B cell (primary cell): Measurements from ENCODE around the gene MFSD6. TPM values are rescaled to one million over a fixed set of nuclear protein-coding genes. Genes with fewer than 3 reads are reported as not detected.

ENCODE experiments used
- ATAC-seq: fragments of 200-7000 bp; cut with Tn5 transposase; one replicate; pipeline ENCODE4 v1.10.0; 2021; ENCODE audit warnings: low read depth, mild to moderate bottlenecking, moderate number of reproducible peaks, moderate library complexity
- CTCF ChIA-PET: fragments of 350-600 bp; sonication (Branson Sonifier 250); formaldehyde crosslinking; loops from one replicate; lab custom pipeline; 2021; ENCODE audit warnings: antibody characterized with exemption, inconsistent platforms; lab: Charles Lee
- POLR2A ChIA-PET: fragments of 350-600 bp; sonication (Branson Sonifier 250); formaldehyde crosslinking; loops from one replicate; lab custom pipeline; 2021; ENCODE audit warnings: antibody characterized with exemption; lab: Charles Lee
- DNase-seq: peaks from one replicate; pipeline ENCODE4 v3.0.0; 2013
- H2AFZ ChIP-seq: 2 replicates; pipeline ENCODE4 v1.6.1; 2012; ENCODE audit warnings: mild to moderate bottlenecking, low read depth, low read length; ENCODE audit not compliant: insufficient read depth, poor library complexity, severe bottlenecking
- H3K27ac ChIP-seq, 2 donors: 1 replicate in 1 of 2; 2 replicates in 1 of 2; pipeline ENCODE4 v1.5.1; 2012 to 2013; ENCODE audit warnings: low read length in 2 of 2, mild to moderate bottlenecking in 2 of 2, moderate library complexity in 1 of 2
- H3K27me3 ChIP-seq, 4 experiments: fragments of 200-600 bp in 1 of 4; sonication (generic) in 1 of 4; replicated peaks in 1 of 4; 1 replicate in 2 of 4; 2 replicates in 2 of 4; pipeline versions ENCODE4 v1.6.1 to v1.7.0; 2013 to 2016; ENCODE audit warnings: low read length in 3 of 4, mild to moderate bottlenecking in 2 of 4, mixed read lengths in 1 of 4, moderate library complexity in 1 of 4; ENCODE audit not compliant: insufficient read depth in 4 of 4, control insufficient read depth in 3 of 4; ENCODE audit errors: control extremely low read depth in 1 of 4
- H3K36me3 ChIP-seq, 2 experiments: replicated peaks in 1 of 2; 1 replicate in 1 of 2; 2 replicates in 1 of 2; pipeline versions ENCODE4 v1.6.1 to v1.7.1; 2013; ENCODE audit warnings: low read length in 1 of 2; ENCODE audit not compliant: insufficient read depth in 2 of 2, control insufficient read depth in 1 of 2; ENCODE audit errors: control extremely low read depth in 1 of 2, extremely low read depth in 1 of 2
- H3K4me1 ChIP-seq, 2 donors: fragments of 200-600 bp in 1 of 2; sonication (generic) in 1 of 2; 1 replicate in 1 of 2; 2 replicates in 1 of 2; pipeline versions ENCODE4 v1.5.1 to v1.6.1; 2013 to 2017; ENCODE audit warnings: low read length in 2 of 2; ENCODE audit not compliant: control insufficient read depth in 2 of 2, insufficient read depth in 2 of 2
- H3K4me2 ChIP-seq: replicated peaks from 2 replicates; pipeline ENCODE3; 2012; ENCODE audit warnings: mild to moderate bottlenecking, low read depth, low read length; ENCODE audit not compliant: poor library complexity, severe bottlenecking
- H3K4me3 ChIP-seq, 5 experiments: fragments of 200-600 bp in 1 of 5; sonication (generic) in 1 of 5; 1 replicate in 3 of 5; 2 replicates in 2 of 5; pipeline versions ENCODE4 v1.5.1 to v1.7.0; 2011 to 2016; ENCODE audit warnings: low read length in 4 of 5, mild to moderate bottlenecking in 4 of 5, low read depth in 2 of 5, control low read depth in 1 of 5, moderate library complexity in 1 of 5; ENCODE audit not compliant: insufficient read depth in 1 of 5; ENCODE audit errors: control extremely low read depth in 1 of 5, extremely low read depth in 1 of 5
- H3K79me2 ChIP-seq: fragments of 200-600 bp; sonication (generic); one replicate; pipeline ENCODE4 v1.6.0; 2016; ENCODE audit warnings: low read length; ENCODE audit not compliant: control insufficient read depth, insufficient read depth
- H3K9ac ChIP-seq: fragments of 200-600 bp; sonication (generic); 2 replicates; pipeline ENCODE4 v1.6.1; 2017; ENCODE audit warnings: mild to moderate bottlenecking, low read length, moderate library complexity
- H3K9me3 ChIP-seq, 3 donors: one replicate each; pipeline versions ENCODE4 v1.6.1 to v1.7.1; 2013; ENCODE audit warnings: low read length in 2 of 3; ENCODE audit not compliant: control insufficient read depth in 2 of 3, insufficient read depth in 1 of 3; ENCODE audit errors: control extremely low read depth in 1 of 3
- H4K20me1 ChIP-seq: 2 replicates; pipeline ENCODE4 v1.6.0; 2012; ENCODE audit warnings: mild to moderate bottlenecking, low read length; ENCODE audit not compliant: insufficient read depth, control insufficient read depth, poor library complexity, severe bottlenecking
- H3K27ac Mint-ChIP-seq: one replicate; pipeline ENCODE4 v1.8.0; 2021; ENCODE audit warnings: mixed read lengths
- H3K27me3 Mint-ChIP-seq: one replicate; pipeline ENCODE4 v1.8.0; 2021; ENCODE audit warnings: mixed read lengths
- H3K4me1 Mint-ChIP-seq: one replicate; pipeline ENCODE4 v1.8.0; 2021; ENCODE audit warnings: mixed read lengths
- H3K4me3 Mint-ChIP-seq: one replicate; pipeline ENCODE4 v1.8.0; 2021; ENCODE audit warnings: mixed read lengths
- H3K9me3 Mint-ChIP-seq: one replicate; pipeline ENCODE4 v1.8.0; 2022; ENCODE audit warnings: mixed read lengths; ENCODE audit not compliant: insufficient read depth
- CTCF ChIP-seq: fragments of 200-600 bp; IDR thresholded peaks from one replicate; pipeline ENCODE4 v1.8.0; 2022; ENCODE audit warnings: antibody characterized with exemption, mild to moderate bottlenecking
- EZH2 ChIP-seq: IDR thresholded peaks from 2 replicates; pipeline ENCODE4 v1.6.1; 2012; ENCODE audit warnings: borderline replicate concordance, low read depth, mild to moderate bottlenecking, moderate library complexity, low read length; ENCODE audit not compliant: insufficient read depth, poor library complexity, severe bottlenecking
- WGBS: methylation state at CpG from one replicate; pipeline ENCODE4 v1.1.5; 2013; ENCODE audit warnings: missing lambda C conversion rate; ENCODE audit not compliant: insufficient coverage; 5-methylcytosine and 5-hydroxymethylcytosine counted together
- intact Hi-C: fragments of 100-400 bp; cut with micrococcal nuclease; formaldehyde crosslinking; loops from one replicate; pipeline ENCODE4 v1.10.0; 2022
- polyA plus RNA-seq: library from polyadenylated mRNA; depleted of rRNA; stranded (reverse); fragments of >200 nt; gene quantifications from 2 replicates; pipeline ENCODE4 v1.2.3, GENCODE V29; 2012
- total RNA-seq, 2 donors: library from RNA; stranded (reverse); fragments of 120-200 nt in 1 of 2; gene quantifications; 1 replicate in 1 of 2; 2 replicates in 1 of 2; pipeline versions ENCODE4 v1.2.3 to v1.2.4, GENCODE V29; 2013 to 2022

Gene MFSD6
- total and polyA plus RNA-seq, 2 donors (not counting 1 experiment from before 2014, with no cell fraction given), result 13.5 to 33.8 TPM

- peaks cover 17 to 23% of the 10 kb centered on the region in 2 donors for H3K4me1 ChIP-seq
Measured at GRCh38 chr2:190506666-190507065, 98.5 kb downstream of the MFSD6 start.

More at GRCh38 chr2:190506666-190507065, 98.5 kb downstream of the MFSD6 start:
- Histone ChIP-seq H3K36me3 (peaks cover 2 to 29% of the 10 kb centered on the region in 2 experiments), H3K27ac (peak overlapping the region; percentile 22 to 60), H3K4me2 (peak overlapping the region; percentile 28), H3K9me3 (no peaks in the 10 kb centered on the region), H4K20me1 (no peaks in the 10 kb centered on the region), H3K27me3 (no peaks in the 10 kb centered on the region), H3K79me2 (no peaks in the 10 kb centered on the region), H3K9ac (peak overlapping the region; percentile 3), H3K4me3 (no peak overlapping the region), H2AFZ (no peak overlapping the region)
- CTCF ChIA-PET, result interaction anchor here (1.0 kb wide), 1 partner anchor 96 kb away, joined by 4 read pairs; no protein-coding TSS in a partner anchor
- DNase-seq (no peak), ATAC-seq (no peak)
- no CpG with 5 or more reads among the region's 2 CpGs for WGBS
- Mint-ChIP-seq H3K27ac (peak overlapping the region; percentile 83), H3K4me1 (peaks cover 24% of the 10 kb centered on the region), H3K9me3 (no peaks in the 10 kb centered on the region), H3K4me3 (peak overlapping the region; percentile 52), H3K27me3 (no peaks in the 10 kb centered on the region)
- POLR2A ChIA-PET, result no interaction called here
- no peak for TF ChIP-seq CTCF
- TF ChIP-seq EZH2, result no peak
- intact Hi-C loops, result loop anchor here (2.0 kb wide), 1 partner anchor 16 kb away; no protein-coding TSS in a partner anchor
